Adipocyte (in vitro differentiated cells): Measurements from ENCODE around the gene MYO16.

Experiments used
- DNase-seq: peaks from one replicate; pipeline ENCODE4 v3.0.0-alpha.2; 2015; ENCODE audit warnings: low read depth
- H3K27me3 ChIP-seq: replicated peaks from 2 replicates; pipeline ENCODE4 v1.7.0; 2013; ENCODE audit warnings: mild to moderate bottlenecking, low read length, moderate library complexity; ENCODE audit not compliant: control insufficient read depth, insufficient read depth
- H3K36me3 ChIP-seq: 2 replicates; pipeline ENCODE4 v1.7.0; 2013; ENCODE audit warnings: low read length, mild to moderate bottlenecking, moderate library complexity; ENCODE audit not compliant: control insufficient read depth, insufficient read depth, severe bottlenecking
- H3K4me1 ChIP-seq: 2 replicates; pipeline ENCODE4 v1.7.0; 2013; ENCODE audit warnings: mild to moderate bottlenecking, low read length, moderate library complexity; ENCODE audit not compliant: control insufficient read depth, insufficient read depth
- H3K4me3 ChIP-seq: 2 replicates; pipeline ENCODE4 v1.7.0; 2013; ENCODE audit warnings: mild to moderate bottlenecking, low read length, moderate library complexity
- H3K9ac ChIP-seq: 2 replicates; pipeline ENCODE4 v1.7.0; 2013; ENCODE audit warnings: mild to moderate bottlenecking, low read length, moderate library complexity
- H3K9me3 ChIP-seq: 2 replicates; pipeline ENCODE4 v1.7.0; 2013; ENCODE audit warnings: mild to moderate bottlenecking, low read length, moderate library complexity; ENCODE audit not compliant: control insufficient read depth

Gene MYO16

GRCh38 chr13:108700422-108701170 lies 71.2 kb downstream of the MYO16 start:
- Histone ChIP-seq H3K27me3 (no peaks in the 10 kb centered on the region), H3K4me3 (no peak overlapping the region), H3K9me3 (peaks cover 18% of the 10 kb centered on the region), H3K9ac (no peak overlapping the region), H3K36me3 (no peaks in the 10 kb centered on the region), H3K4me1 (peaks cover 10% of the 10 kb centered on the region)
- peak; percentile 32 for DNase-seq

GRCh38 chr13:108702171-108702570 lies 72.8 kb downstream of the MYO16 start:
- DNase-seq: no peak
- Histone ChIP-seq H3K4me3 (no peak overlapping the region), H3K4me1 (peaks cover 7% of the 10 kb centered on the region), H3K9me3 (peaks cover 18% of the 10 kb centered on the region), H3K27me3 (no peaks in the 10 kb centered on the region), H3K9ac (no peak overlapping the region), H3K36me3 (no peaks in the 10 kb centered on the region)

- H3K36me3 ChIP-seq: no peaks in the 10 kb centered on the region
- H3K9me3 ChIP-seq: peaks cover 18% of the 10 kb centered on the region
- peaks cover 5% of the 10 kb centered on the region for H3K27me3 ChIP-seq
- DNase-seq: no peak
- H3K4me3 ChIP-seq: no peak overlapping the region
- H3K9ac ChIP-seq: no peak overlapping the region
- H3K4me1 ChIP-seq: peaks cover 5% of the 10 kb centered on the region
These were observed 75.6 kb downstream of the MYO16 start for GRCh38 chr13:108705031-108705430.

GRCh38 chr13:108707584-108707983 lies 78.2 kb downstream of the MYO16 start:
- Histone ChIP-seq H3K36me3 (no peaks in the 10 kb centered on the region), H3K27me3 (peaks cover 5% of the 10 kb centered on the region), H3K4me1 (no peaks in the 10 kb centered on the region), H3K9me3 (peaks cover 5% of the 10 kb centered on the region), H3K4me3 (no peak overlapping the region), H3K9ac (no peak overlapping the region)
- DNase-seq: no peak

GRCh38 chr13:108708921-108709320 lies 79.5 kb downstream of the MYO16 start:
- H3K27me3 ChIP-seq: peaks cover 5% of the 10 kb centered on the region

GRCh38 chr13:108711386-108711785 lies 82.0 kb downstream of the MYO16 start:
- Histone ChIP-seq H3K36me3 (no peaks in the 10 kb centered on the region), H3K9ac (no peak overlapping the region), H3K4me1 (no peaks in the 10 kb centered on the region), H3K9me3 (no peaks in the 10 kb centered on the region), H3K4me3 (no peak overlapping the region), H3K27me3 (peaks cover 5% of the 10 kb centered on the region)
- DNase-seq: no peak

More at GRCh38 chr13:108708921-108709320, 79.5 kb downstream of the MYO16 start:
- H3K9me3 ChIP-seq: no peaks in the 10 kb centered on the region
- peak; percentile 13 for DNase-seq
- no peaks in the 10 kb centered on the region for H3K36me3 ChIP-seq
- H3K4me3 ChIP-seq: no peak overlapping the region
- H3K9ac ChIP-seq: no peak overlapping the region
- no peaks in the 10 kb centered on the region for H3K4me1 ChIP-seq

- no peak for DNase-seq
These were observed 96.1 kb downstream of the MYO16 start for GRCh38 chr13:108725471-108725870.

GRCh38 chr13:108728370-108728769 lies 99.0 kb downstream of the MYO16 start:
- H3K9ac ChIP-seq: no peak overlapping the region
- H3K9me3 ChIP-seq: no peaks in the 10 kb centered on the region
- DNase-seq: no peak
- H3K36me3 ChIP-seq: no peaks in the 10 kb centered on the region
- no peaks in the 10 kb centered on the region for H3K27me3 ChIP-seq
- no peak overlapping the region for H3K4me3 ChIP-seq
- H3K4me1 ChIP-seq: no peaks in the 10 kb centered on the region

More at GRCh38 chr13:108725471-108725870, 96.1 kb downstream of the MYO16 start:
- no peak overlapping the region for H3K4me3 ChIP-seq
- H3K9me3 ChIP-seq: no peaks in the 10 kb centered on the region
- H3K9ac ChIP-seq: no peak overlapping the region
- no peaks in the 10 kb centered on the region for H3K27me3 ChIP-seq
- no peaks in the 10 kb centered on the region for H3K4me1 ChIP-seq
- no peaks in the 10 kb centered on the region for H3K36me3 ChIP-seq

GRCh38 chr13:108733022-108733560 lies 103.7 kb downstream of the MYO16 start:
- DNase-seq: no peak
- Histone ChIP-seq H3K4me1 (no peaks in the 10 kb centered on the region), H3K27me3 (no peaks in the 10 kb centered on the region), H3K36me3 (no peaks in the 10 kb centered on the region), H3K4me3 (no peak overlapping the region), H3K9ac (no peak overlapping the region), H3K9me3 (no peaks in the 10 kb centered on the region)

GRCh38 chr13:108734676-108735075 lies 105.3 kb downstream of the MYO16 start:
- Histone ChIP-seq H3K9me3 (no peaks in the 10 kb centered on the region), H3K27me3 (no peaks in the 10 kb centered on the region), H3K4me3 (no peak overlapping the region), H3K9ac (no peak overlapping the region), H3K36me3 (no peaks in the 10 kb centered on the region), H3K4me1 (no peaks in the 10 kb centered on the region)
- DNase-seq: no peak

GRCh38 chr13:108741930-108742329 lies 112.5 kb downstream of the MYO16 start:
- Histone ChIP-seq H3K27me3 (no peaks in the 10 kb centered on the region), H3K4me1 (no peaks in the 10 kb centered on the region), H3K9me3 (peaks cover 4% of the 10 kb centered on the region), H3K36me3 (no peaks in the 10 kb centered on the region), H3K4me3 (no peak overlapping the region), H3K9ac (no peak overlapping the region)
- DNase-seq: no peak
